ENCODE data around the gene CPVL. TPM values are rescaled to one million over a fixed set of nuclear protein-coding genes. Genes with fewer than 3 reads are reported as not detected.

CPVL gene
- 10 to 100 TPM in 2 of 4 donors, 1 to 10 TPM in 2; 8.0 to 28.5 (median 11.3) TPM for total RNA-seq

- Histone ChIP-seq H3K9me3 (no peaks in the 10 kb centered on the region), H3K4me1 (peaks cover 0 to 22% (median 16%) of the 10 kb centered on the region in 4 donors), H3K4me3 (peak within 1 kb of the TSS; percentile 44 to 54 (median 48)), H3K36me3 (no peaks in the 10 kb centered on the region), H3K27ac (replicated peaks in 1 of 4) (peak within 1 kb of the TSS in 3 of 4 donors; percentile 0 to 38 (median 13)), H3K27me3 (peaks cover 0 to 56% (median 6%) of the 10 kb centered on the region in 4 donors)
- TF ChIP-seq POLR2A (IDR thresholded peaks at IDR 0.05; ENCODE audit: low read depth) (peak; percentile 51), EP300 (IDR thresholded peaks at IDR 0.05) (no peak), CTCF (IDR thresholded peaks at IDR 0.05) (no peak), POLR2AphosphoS5 (IDR thresholded peaks at IDR 0.05) (peak; percentile 61 to 66)
- intact Hi-C loops (cut with DNase I): no loop called here
- DNase-seq (ENCODE audit: extremely low spot score): peak; percentile 82
- WGBS: 2% methylated on average over 17 of the region's 42 CpGs
These were observed at the start of gene CPVL for GRCh38 chr7:29146057-29146706. Gene CPVL, minus strand, starts transcription at chr7:29146537. Its CDS starts 25,476 bp downstream, at chr7:29121061.

- Histone ChIP-seq H3K9me3 (no peaks in the 10 kb centered on the region), H3K4me1 (peaks cover 11 to 26% (median 22%) of the 10 kb centered on the region in 4 donors), H3K27me3 (peaks cover 0 to 63% (median 2%) of the 10 kb centered on the region in 4 donors), H3K36me3 (no peaks in the 10 kb centered on the region), H3K4me3 (peak within 1 kb of the TSS; percentile 65 to 71 (median 68)), H3K27ac (replicated peaks in 1 of 4) (peak within 1 kb of the TSS; percentile 17 to 70 (median 64))
- intact Hi-C loops (cut with DNase I): no loop called here
- WGBS: 0% methylated on average over 17 of the region's 89 CpGs
- TF ChIP-seq CTCF (IDR thresholded peaks at IDR 0.05) (no peak), POLR2AphosphoS5 (IDR thresholded peaks at IDR 0.05) (peak in 1 of 2 donors; percentile 49), POLR2A (IDR thresholded peaks at IDR 0.05; ENCODE audit: low read depth) (no peak), EP300 (IDR thresholded peaks at IDR 0.05) (no peak)
- no peak for DNase-seq (ENCODE audit: extremely low spot score)
These were observed 48.5 kb upstream of the CPVL start, which contains the start of gene CHN2 for GRCh38 chr7:29194594-29195427. Gene CHN2, plus strand, starts transcription at chr7:29194775.

- no peaks in the 10 kb centered on the region for H3K9me3 ChIP-seq
- H3K36me3 ChIP-seq: no peaks in the 10 kb centered on the region
- H3K27ac ChIP-seq (replicated peaks in 1 of 4): peak overlapping the region; percentile 17 to 70 (median 64)
- intact Hi-C loops (cut with DNase I): no loop called here
- 2% methylated on average over 11 of the region's 40 CpGs for WGBS
- TF ChIP-seq POLR2A (IDR thresholded peaks at IDR 0.05; ENCODE audit: low read depth) (no peak), CTCF (IDR thresholded peaks at IDR 0.05) (no peak), EP300 (IDR thresholded peaks at IDR 0.05) (no peak), POLR2AphosphoS5 (IDR thresholded peaks at IDR 0.05) (no peak)
- peaks cover 14 to 31% (median 24%) of the 10 kb centered on the region in 4 donors for H3K4me1 ChIP-seq
- peaks cover 0 to 70% (median 2%) of the 10 kb centered on the region in 4 donors for H3K27me3 ChIP-seq
- no peak for DNase-seq (ENCODE audit: extremely low spot score)
- peak overlapping the region; percentile 65 to 71 (median 68) for H3K4me3 ChIP-seq
These were observed 47.9 kb upstream of the CPVL start for GRCh38 chr7:29194206-29194593.

DNA sequence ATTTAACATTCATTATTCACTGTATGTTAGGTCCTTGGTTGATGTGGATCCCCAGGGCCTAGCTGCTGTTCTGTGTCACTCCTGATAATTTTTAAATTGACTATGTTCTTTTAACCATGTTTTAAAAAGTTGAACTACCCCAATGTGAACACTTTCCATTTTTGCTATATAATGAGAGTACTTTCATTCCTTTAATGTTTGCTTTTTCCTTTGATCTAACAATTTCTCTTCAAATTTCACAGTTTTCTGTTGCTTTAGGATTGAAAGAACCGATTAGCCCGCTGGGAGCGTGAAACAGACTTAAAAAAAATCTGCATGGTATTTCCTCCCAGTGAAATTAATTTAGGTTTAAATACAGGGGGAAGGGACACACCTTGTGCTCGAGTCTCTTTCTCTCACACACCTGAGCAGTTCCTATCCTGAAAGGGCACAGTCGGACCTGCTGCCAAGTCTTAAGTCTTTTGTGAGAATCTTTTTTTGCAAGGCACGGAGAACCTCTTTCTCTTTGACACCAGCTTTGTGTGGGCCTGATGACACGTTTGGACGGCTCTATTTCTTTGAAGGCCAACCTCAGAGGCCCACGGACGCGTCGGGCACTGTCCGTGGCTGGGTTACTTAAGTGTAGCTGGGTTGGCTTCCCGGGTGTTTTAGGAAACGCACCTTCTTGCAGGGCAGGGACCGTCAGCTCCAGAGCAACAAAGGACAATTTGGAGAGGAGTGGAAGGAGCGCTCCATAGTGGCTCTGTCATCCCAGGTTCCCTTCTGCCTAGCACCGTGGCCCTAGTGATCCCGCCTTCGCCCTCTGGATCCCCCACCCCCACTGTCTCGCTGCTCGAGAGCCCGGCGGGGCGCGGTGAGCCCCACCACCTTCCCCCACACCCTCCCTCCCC is 47.2 kb upstream of the CPVL start:
- intact Hi-C loops (cut with DNase I): no loop called here
- peak overlapping the region; percentile 17 to 70 (median 64) for H3K27ac ChIP-seq (replicated peaks in 1 of 4)
- peaks cover 0 to 73% (median 2%) of the 10 kb centered on the region in 4 donors for H3K27me3 ChIP-seq
- TF ChIP-seq EP300 (IDR thresholded peaks at IDR 0.05) (no peak), POLR2AphosphoS5 (IDR thresholded peaks at IDR 0.05) (no peak), CTCF (IDR thresholded peaks at IDR 0.05) (no peak), POLR2A (IDR thresholded peaks at IDR 0.05; ENCODE audit: low read depth) (no peak)
- peaks cover 14 to 31% (median 24%) of the 10 kb centered on the region in 4 donors for H3K4me1 ChIP-seq
- 31% methylated on average over 16 of the region's 26 CpGs for WGBS
- DNase-seq (ENCODE audit: extremely low spot score): no peak
- peak overlapping the region; percentile 65 to 71 (median 68) for H3K4me3 ChIP-seq
- H3K9me3 ChIP-seq: no peaks in the 10 kb centered on the region
- no peaks in the 10 kb centered on the region for H3K36me3 ChIP-seq
